Gastroesophageal sphincter (tissue), 3 donors: ENCODE measurements around the gene USP9X.

Experiments used
- EP300 ChIP-seq: sonication (generic); formaldehyde crosslinking; IDR thresholded peaks from one replicate; pipeline ENCODE4 v1.6.1; 2017; ENCODE audit warnings: antibody characterized with exemption, mild to moderate bottlenecking
- POLR2A ChIP-seq, 2 donors: fragments of 450-650 bp; IDR thresholded peaks; one replicate each; pipeline ENCODE4 v1.6.1; 2017; ENCODE audit warnings: antibody characterized with exemption in 2 of 2, mild to moderate bottlenecking in 2 of 2, moderate library complexity in 1 of 2
- POLR2AphosphoS5 ChIP-seq: sonication (generic); formaldehyde crosslinking; IDR thresholded peaks from one replicate; pipeline ENCODE4 v1.6.1; 2017; ENCODE audit warnings: antibody characterized with exemption
- TF ChIP-seq, protein P1 (sequence below), 4 experiments: fragments of 200-600 bp in 2 of 4; fragments of 450-650 bp in 2 of 4; sonication (generic) in 1 of 4; IDR thresholded peaks; one replicate each; pipeline ENCODE4 v1.5.1; 2017 to 2019; ENCODE audit warnings: antibody characterized with exemption in 4 of 4, mild to moderate bottlenecking in 2 of 4, moderate library complexity in 2 of 4

DNA sequence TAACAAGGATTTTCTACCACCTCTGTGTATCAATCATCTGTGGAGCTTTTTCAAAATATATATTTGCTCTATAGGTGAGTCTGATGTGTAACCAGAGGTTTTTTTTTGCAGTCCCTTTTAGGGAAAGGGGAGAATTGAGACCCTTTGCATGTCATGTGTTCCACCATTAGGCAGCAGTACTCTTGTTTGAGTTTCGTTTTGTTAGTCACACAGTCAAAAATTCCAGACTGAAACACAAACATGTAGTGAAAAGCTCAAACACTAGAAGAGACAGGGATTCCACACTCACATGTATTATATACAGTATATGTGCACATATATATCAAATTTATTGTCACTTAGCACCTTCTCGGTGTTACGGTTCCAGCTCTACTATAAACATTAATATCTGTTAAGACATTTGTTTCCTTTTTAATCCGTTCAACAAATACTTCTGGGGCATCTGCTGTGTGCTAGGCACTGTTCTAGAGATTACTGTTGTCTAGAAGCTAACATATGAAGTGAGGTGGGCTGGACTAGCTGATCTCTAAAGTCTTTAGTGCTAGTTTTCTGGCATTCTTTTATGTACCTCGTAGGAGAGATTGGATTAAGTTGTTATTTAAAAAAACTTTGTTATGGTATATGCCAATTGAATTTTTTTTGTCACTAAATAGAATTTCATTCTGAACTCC lies 5.5 kb downstream of the USP9X start:
- TF ChIP-seq POLR2AphosphoS5 (no peak), EP300 (no peak), POLR2A (IDR thresholded peaks at IDR 0.05) (no peak)
- TF ChIP-seq, protein P1, sequence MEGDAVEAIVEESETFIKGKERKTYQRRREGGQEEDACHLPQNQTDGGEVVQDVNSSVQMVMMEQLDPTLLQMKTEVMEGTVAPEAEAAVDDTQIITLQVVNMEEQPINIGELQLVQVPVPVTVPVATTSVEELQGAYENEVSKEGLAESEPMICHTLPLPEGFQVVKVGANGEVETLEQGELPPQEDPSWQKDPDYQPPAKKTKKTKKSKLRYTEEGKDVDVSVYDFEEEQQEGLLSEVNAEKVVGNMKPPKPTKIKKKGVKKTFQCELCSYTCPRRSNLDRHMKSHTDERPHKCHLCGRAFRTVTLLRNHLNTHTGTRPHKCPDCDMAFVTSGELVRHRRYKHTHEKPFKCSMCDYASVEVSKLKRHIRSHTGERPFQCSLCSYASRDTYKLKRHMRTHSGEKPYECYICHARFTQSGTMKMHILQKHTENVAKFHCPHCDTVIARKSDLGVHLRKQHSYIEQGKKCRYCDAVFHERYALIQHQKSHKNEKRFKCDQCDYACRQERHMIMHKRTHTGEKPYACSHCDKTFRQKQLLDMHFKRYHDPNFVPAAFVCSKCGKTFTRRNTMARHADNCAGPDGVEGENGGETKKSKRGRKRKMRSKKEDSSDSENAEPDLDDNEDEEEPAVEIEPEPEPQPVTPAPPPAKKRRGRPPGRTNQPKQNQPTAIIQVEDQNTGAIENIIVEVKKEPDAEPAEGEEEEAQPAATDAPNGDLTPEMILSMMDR (IDR thresholded peaks at IDR 0.05), result no peak
